TTC549 (cell line): Measurements from ENCODE around the gene LAGE3.
"Not testable (repeated sequence)": the region's sequence is repeated elsewhere in the genome, so short reads cannot be mapped to it uniquely, and the experiment has no call there.

ENCODE experiments used
- FAIRE-seq: peaks from 2 replicates; lab custom pipeline; 2012; peaks lifted over from hg19 to GRCh38; lab: Jason Lieb, UNC

The LAGE3 gene

DNA sequence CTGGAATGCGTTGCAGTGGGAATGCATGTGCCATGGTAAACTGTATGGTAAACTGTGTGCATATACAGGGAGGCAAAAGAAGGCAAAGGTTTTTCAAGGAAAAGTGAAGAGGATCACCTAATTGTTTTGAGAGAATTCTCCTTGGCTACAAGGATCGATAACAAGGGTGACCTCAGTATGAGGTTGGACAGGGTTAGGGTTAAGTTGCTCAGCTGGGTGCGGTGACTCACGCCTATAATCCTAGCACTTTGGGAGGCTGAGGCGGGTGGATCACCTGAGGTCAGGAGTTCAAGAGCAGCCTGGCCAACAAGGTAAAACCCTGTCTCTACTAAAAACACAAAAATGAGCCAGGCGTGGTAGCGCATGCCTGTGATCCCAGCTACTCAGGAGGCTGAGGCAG is 22.3 kb upstream of the LAGE3 start:
- FAIRE-seq, result not testable (repeated sequence)

DNA sequence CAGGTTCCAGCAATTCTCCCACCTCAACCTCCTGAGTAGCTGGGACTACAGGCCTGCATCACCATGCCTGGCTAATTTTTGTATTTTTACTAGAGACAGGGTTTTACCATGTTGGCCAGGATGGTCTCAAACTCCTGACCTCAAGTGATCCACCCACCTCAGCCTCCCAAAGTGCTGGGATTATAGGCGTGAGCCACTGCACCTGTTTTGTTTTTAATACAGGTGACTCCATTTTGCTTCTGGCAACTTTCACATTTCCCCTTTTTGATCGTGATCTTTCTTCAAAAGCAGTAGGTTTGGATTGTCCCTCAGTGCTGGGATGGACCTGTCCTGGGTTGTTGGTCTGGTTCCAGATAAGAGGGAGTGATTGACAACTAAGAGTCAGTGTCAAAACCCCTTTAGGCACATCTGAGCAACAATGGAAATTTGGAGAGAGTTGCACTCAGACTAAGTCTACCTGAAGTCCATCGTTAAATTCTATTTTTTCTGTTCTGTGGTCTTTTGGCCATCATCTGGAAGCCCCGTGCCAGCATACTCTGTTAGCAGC is 17.6 kb upstream of the LAGE3 start:
- FAIRE-seq, result not testable (repeated sequence)

DNA sequence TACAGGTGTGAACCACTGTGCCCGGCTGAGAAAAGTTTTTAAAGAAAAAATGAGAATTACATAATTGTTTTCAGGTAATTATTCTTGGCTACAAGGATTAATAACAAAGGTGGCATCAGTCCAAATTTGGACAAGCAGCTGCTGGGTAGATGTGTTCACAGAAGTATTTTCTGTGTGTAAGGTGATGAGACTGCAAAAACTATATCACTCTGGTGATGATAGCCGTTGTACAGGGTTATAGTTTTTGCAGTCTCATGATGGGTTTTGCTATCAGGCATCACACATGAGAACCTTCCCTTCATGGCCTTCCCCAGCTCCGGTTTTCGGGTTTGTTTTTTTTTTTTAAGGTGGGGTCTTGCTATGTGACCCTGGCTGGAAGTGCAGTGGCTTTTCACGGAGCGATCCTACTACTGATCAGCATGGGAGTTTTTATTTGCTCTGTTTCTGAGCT is 16.4 kb upstream of the LAGE3 start:
- no peak for FAIRE-seq

DNA sequence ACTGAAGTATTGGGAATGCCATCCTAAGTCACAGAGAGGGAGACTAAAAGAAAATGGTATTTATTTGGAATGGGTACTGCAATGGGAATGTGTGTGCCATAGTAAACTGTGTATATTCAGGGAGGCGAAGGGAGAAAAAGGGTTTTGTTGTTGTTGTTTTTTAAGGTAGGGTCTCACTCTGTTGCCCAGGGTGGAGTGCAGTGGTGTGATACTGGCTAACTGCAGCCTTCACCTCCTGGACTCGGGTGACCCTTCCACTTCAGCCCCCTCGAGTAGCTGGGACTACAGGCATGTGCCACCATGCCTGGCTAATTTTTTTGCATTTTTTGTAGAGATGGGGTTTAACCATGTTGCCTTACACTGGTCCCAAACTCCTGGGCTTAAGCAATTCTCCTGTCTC is 15.6 kb upstream of the LAGE3 start:
- FAIRE-seq, result no peak

DNA sequence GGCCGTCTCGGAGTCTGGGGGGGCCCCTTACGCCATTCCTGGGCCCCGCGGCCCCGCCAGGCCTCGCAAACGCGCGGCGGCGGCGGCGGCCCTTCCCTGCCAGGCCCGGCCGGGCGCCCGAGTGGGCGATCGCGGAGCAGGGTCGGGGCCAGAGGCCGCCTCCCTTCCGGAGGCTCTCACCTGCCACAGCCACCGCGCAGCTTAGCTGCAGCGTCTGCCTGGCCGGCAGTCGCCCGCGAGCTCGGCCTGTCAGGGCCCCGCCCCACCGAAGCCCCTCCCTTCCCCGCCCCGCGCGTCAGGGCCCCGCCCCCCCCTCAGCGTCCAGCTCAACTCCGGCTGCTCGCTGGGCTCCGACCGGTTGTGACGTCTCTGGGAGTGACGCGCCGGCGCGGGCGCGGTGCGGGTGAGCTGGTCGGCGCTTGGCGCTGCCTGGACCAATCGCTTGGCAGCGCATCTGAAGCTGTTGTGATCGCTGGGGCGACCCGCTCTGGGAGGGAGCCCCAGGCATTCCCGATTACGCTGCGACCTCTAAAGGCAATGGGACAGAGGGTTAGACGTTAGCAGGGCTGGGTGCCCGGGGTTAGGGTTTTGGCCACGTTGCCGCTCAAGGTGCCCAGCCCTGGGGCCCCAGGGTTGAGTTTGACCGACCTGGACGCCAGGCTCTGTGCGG is 11.5 kb upstream of the LAGE3 start, which contains the start of gene SLC10A3:
SLC10A3 (minus strand) TSS at position 216 of the 670 bp plus-strand sequence. CDS start 1,689 bp downstream, outside the sequence.
- FAIRE-seq, result no peak

DNA sequence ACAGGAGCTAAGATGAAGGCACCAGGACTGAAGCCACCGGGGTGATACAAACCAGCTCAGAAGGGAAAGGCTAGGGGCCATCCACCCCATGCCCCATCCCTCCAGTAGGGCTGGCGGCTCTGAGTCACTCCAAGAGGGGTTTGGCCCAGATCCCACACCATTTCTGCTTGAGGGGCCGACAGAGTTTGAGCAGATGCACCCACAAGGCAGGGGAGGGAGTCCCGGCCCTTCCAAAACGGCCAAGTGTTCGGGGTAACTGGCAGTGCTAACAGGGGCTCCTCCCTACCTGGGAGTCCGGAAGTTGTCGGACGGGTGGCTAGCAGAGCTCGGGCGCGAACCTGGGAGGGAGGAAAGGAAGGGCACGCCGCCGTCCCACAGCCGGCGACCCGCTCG is 10.9 kb upstream of the LAGE3 start:
- FAIRE-seq, result no peak

DNA sequence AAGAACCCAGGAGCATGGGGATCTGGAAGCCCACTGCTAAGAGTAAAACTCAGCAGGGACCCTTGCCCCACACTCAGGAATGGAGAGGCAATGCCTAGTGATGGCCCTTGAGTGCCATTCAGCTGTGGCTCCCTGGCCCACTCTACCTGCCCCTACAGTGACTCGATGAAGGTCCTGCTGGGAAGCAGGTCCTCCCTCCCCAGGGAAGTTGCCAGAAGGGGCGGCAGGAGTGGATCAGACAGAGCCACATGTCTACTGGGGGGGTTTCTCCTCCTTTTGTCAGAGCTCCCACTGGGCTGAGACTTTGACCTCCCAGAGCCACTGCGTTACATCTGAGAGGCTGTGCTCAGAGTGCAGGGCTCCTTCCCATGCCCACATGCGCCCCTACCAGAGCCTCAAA is 10.1 kb upstream of the LAGE3 start:
- FAIRE-seq, result no peak

DNA sequence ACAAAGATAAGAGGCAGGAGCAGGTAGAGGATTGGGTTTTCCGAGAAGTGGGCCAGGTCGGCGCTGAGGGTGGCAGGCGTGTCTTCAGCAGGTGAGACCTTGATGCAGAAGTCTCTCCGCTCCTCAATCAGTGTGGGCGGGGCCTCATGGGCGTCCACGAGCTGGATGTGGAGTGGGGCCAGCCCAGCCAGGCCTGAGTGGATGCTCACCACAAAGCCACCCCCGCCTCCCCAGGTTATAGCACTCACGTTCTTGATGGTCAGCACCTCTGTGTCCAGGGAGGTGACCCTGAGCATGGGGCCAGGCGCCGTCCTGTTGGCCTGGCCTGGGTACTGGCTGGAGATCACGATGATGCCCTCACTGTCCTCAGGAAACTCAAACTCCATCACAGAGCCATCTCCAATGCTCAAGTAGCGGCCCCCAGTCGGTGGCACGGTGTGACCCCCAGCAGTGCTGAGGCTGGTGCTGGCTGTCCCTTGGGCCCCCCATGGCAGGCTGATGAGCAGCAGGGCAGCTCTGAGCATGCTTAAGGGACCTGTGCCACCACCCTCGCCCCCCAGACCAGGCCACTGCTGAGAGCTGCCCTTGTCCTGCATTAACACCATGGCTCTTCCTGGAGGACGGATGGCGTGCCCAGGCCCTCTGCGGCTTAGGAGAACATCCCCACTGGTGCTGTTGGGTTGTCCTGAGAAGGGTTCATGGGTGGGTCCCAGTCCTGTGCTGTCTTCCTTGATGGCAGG is 9.4 kb upstream of the LAGE3 start:
- FAIRE-seq, result no peak

DNA sequence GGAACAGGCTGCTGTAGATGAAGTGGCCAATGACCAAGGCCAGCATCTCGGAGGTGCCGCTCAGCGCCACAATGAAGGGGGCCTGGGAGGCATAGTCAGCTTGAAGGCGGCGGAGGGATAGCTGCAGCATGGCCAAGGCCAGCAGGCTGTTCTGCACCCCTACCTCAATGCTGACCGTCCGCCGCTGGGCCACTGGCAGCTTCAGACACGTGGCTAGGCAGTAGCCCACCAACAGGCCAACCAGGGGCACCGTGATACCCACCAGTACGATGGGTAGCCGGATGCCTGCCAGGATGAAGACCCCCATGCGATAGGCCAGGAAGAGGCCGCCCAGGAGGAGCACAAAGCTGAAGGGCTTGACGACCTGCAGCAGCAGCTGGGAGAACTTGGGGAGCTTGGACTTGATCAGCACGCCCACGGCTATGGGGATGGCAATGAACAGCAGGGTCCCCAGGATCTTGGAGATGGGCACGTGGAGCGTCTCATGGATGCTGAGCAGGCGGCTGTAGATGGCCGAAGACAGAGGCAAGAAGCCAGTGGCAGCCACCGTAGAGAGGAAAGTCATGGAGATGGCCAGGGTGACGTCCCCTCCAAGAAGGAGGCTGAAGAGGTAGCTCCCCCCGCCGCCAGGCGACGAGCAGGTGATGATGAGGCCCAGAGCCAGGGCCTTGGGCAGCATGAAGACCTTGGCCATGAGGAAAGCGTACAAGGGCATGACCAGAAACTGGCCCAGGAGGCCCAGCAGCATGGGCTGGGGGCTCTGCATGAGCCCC is 8.6 kb upstream of the LAGE3 start:
- FAIRE-seq, result no peak

DNA sequence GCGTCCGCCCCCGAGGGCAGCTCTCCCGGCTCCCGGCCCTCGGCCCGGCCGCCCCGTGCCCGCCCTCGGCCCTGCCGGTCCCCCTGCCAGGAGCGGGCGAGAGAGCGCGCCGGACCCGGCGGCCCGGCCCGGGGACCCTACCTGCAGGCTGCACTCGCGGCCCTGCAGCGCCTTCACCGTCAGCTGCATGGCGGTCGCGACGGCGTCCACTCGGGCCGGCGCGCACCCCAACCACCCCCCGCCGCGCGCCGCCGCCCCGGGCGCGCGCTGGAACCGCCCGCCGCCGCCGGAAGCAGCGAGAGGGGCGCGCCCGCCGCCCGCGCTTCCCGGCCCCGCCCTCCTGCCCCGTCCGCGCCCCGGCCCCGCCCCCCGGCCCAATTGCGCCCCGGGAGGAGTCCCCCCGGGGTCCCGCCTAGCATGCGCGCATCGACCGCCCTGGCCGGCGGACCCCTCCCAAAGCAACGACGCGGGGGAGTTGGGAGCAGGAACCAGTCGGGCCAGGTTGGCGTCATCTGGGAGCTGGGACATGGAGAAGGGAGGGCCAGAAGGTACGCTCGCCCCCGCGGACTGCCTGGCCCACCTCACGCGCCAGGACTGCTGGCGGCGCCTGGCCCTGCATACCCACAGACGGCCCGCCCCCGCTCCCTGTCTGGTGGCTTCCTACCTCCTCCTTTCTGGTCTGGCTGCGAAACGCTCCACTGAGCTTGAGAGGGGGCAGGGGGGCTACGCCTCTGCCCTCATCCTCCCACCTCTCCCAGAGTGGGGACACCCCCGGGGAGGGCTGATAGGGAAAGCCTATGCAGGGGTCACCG is 7.5 kb upstream of the LAGE3 start, which contains the start of gene UBL4A:
UBL4A (minus strand) TSS at position 220 of the 812 bp plus-strand sequence; CDS start at position 189, 31 bp downstream.
- FAIRE-seq, result no peak

DNA sequence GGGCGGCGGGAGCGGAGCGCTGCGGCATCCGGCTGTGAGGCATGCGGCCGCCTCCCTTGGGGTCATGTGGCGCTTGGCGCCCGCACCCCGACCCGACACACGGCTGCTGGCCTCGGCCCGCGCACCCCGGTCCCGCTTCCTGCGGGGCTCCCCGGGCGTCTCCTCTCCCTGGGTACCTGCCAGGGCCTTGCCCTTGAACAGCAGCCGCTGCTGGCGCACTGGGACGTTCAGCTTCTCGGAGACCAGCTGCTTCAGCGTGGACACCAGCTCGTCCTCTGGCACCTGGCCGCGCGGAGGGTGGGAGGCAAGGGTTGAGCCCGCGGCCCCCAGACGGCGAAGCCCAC is 6.9 kb upstream of the LAGE3 start:
- no peak for FAIRE-seq

DNA sequence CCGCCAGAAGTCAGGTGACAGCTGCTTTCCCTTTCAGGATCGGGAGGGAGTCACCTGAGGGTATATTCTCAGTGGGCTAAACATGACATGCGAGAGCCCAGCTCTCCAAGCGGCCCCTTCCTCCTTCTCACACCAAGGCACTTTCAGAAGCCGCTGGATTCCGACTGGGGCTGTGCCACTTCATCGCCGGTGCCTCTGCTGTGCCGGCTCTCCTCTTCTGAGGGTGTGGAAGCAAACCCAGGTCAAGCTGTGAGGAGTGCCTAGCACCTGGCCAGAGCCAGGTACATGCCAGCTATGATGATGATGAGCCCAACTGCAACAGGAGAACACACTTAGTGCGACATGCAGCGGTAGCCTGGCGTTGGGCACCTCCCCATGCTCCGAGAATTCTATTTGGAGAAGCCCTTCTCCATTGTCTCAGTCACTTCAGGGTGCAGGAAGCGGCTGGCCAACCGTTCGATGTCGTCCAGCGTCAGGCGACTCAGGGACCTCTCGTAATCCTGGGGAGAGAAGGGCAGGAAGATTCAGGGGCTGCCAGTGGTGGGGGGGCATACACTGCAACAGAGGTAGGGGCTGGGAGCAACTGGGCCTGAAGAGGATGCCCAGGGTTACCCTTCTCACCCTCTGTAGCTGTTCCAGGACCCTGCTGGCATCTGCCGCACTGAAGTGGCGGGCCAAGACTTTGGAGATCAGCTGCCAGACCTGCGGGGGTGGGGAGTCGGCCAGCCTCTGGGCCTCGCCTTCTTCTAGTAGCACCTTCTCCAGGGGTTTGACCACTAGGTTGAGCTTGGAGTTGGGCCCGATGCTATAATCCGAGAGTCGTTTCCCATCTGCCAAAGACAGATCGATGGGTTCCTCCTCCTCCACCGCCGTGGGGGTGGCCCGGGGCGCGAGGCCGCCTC is 6.3 kb upstream of the LAGE3 start:
- FAIRE-seq, result no peak

DNA sequence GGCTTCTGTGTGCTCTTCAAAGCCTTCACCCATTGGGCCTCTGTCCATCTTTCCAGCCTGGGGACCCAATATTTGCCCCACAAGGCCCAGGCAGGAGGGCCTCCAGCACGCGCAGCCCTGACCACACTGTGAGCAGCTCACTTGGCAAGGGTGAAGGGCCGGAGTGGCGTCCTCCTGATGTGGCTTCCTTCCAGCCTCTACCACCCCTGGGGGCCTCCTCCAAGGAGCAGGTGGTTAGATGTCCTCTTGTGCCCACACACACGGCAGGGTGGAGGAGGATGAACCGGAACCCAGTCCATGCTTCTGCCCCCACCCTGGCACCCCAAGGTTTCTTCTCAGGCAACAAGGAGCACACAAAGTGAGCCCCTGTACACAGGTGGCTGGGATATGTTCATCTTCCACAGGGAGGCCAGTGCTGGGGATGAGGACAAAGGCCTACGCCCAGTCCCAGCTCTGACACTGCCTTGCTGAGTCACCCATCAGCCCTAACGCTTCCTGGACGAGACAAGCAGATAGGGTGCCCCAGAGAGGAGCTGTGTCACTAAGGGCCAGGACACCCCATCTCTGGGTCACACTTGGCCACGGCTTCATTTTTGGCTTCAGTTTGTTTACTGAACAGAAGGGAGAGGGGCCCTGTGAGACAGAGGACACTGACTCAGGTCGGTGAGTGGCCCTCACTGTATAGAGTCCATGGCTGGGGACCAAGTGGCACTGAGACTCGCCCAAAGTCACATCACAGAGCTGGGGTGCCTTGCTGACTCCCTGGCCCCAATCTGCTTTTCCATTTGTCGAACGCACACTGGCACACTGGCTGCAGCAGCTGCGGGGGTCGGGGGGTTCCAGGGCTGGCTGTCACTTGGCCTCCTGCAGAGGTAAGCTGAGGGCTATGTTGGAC is 5.4 kb upstream of the LAGE3 start:
- no peak for FAIRE-seq

DNA sequence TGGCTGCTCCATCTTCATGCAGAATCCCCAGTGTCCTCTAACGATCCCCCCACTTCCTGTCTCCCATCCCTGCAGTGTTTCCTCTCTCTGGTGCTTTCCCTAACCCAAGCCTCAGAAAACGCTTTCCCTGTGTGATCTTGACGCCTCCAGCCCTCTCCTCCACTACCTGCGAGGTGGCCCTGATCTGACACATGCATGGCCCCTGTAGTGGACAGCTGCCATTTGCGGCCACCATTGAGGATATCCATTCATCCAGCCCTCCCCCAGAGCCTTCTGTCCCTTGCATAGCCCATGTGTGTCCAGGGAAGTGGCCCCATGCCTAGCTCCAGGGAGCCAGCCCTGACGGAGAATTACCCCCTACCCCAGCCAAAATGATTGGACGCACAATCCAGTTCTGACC is 4.2 kb upstream of the LAGE3 start:
- no peak for FAIRE-seq

DNA sequence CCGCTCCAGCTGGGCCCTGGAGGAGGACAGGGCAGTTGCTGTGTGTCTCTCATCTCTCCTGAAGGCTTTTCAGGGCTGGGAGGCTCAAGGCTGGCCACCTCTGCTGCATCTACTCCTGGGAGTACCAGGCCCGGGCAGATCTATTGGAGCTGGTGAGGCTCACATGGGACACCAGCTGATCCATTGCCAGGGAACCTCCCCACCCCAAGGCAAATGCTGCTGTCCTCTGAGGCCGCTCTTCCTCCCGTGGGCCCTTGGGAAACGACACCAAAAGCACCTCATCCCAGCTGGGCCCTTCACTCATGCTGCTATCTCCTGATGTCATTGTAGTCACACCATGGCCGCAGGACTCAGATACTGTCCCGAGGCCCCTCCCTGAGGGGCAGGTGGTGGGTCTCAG is 3.7 kb upstream of the LAGE3 start:
- FAIRE-seq, result no peak

DNA sequence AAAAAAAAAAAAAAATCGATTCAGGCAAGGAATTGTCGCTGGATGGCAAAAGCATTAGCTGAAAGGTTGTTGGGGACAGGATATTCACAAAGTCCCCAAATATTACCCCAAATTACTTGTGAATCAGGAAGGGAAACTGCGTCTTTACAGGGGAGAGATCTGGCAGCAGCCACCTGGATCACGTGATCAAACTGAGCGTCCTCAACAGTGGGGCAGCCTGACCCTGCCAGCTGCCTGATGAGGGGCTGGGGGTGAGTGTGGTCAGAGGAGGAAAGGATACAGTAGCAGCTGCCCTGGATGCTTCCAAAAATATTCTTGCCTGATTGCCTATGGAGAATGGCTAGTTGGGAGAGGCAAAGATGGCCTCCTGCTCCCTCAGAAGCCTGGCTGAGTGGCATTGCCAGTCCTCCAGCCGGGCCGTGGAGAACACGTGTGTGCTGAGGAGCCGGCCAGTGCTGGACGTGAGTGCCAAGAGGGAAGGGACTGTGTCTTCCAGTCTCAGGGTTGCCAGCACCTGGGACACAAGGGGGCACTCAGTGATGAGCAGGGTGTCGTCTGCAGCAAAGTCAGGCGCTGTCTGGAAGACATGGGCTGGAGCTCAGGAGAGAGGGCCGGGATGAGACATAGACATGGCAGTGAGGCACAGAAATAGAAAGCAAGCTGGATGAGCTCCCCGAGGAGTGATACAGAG is 3.0 kb upstream of the LAGE3 start:
- no peak for FAIRE-seq

DNA sequence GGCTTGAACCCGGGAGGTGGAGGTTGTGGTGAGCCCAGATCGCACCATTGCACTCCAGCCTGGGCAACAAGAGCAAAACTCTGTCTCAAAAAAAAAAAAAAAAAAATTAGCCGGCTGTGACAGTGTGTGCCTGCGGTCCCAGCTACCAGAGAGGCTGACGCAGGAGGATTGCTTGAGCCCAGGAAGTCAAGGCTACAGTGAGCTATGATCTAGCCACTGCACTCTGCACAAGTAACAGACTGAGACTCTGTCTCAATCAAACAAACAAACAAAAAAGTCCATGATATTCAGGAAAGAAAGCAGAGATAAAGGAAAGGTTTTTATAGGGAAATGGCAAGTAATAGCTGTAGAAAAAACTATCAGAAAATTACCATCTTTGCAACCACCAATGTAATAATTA is 2.1 kb upstream of the LAGE3 start:
- no peak for FAIRE-seq

DNA sequence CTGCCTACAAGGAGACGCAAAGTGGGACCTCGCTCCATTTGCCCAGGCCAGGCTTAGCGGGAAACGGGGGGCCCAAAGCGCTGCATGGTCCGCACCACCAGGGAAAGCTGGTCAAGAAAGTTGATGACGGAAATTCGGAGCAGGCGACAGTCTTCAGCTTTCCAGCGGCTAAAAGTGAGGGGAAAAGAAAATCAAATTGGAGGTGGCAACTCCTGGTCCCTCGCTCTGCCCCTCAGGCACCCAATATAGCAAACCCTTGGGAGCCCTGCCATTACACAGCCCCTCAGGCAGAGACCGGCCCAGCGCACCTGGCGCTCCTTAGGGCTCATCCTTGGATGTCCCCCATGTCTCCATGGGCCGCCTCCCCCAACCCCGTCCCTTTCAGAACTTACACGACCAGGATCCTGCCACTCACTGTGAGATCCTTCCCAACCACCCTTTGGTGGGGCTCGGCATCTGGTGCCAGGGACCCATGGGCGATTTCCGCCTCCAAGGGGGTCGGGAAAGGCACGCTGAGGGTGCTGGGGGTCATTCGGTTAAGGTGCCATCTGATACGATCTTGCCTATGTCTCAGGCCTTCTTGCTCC is 1.1 kb downstream of the LAGE3 start:
- FAIRE-seq, result no peak

DNA sequence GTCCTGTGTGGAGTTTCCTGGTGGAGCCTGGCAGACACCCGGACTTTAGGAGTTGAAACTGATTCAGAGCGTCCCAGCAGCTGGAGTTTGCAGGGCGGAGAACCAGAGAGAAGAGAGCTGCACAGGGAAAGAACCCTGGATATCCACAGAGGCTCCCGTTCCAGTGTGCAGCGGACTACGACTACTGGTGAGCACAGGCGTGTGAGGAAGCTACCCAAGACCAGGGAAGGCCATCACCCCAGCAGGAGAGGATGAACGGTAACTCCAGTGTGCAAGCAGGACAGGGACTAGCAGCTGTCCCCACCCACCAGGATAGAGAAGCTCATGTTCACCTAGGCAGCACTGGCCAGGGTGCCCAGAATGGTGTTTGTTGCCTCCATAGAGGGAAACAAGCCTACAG is 2.3 kb downstream of the LAGE3 start:
- FAIRE-seq, result no peak
